ENCODE results near the gene NEUROD4.
"Not testable (repeated sequence)": the region's sequence is repeated elsewhere in the genome, so short reads cannot be mapped to it uniquely, and the experiment has no call there.

Gene NEUROD4, protein sequence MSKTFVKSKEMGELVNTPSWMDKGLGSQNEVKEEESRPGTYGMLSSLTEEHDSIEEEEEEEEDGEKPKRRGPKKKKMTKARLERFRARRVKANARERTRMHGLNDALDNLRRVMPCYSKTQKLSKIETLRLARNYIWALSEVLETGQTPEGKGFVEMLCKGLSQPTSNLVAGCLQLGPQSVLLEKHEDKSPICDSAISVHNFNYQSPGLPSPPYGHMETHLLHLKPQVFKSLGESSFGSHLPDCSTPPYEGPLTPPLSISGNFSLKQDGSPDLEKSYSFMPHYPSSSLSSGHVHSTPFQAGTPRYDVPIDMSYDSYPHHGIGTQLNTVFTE

GRCh38 chr12:55019784-55020183 lies at the start of gene NEUROD4:
Gene NEUROD4 (plus strand): TSS chr12:55019974. CDS start chr12:55026440, 6,466 bp downstream.
- peak; percentile 43 for DNase-seq

- DNase-seq = no peak
Measured at GRCh38 chr12:54970741-54971140, 49.0 kb upstream of the NEUROD4 start.

- DNase-seq = no peak
Measured at GRCh38 chr12:54973556-54973955, 46.2 kb upstream of the NEUROD4 start.

GRCh38 chr12:54974279-54974678 lies 45.5 kb upstream of the NEUROD4 start:
- DNase-seq = no peak

GRCh38 chr12:54975272-54975671 lies 44.5 kb upstream of the NEUROD4 start:
- no peak for DNase-seq

GRCh38 chr12:54975875-54976274 lies 43.9 kb upstream of the NEUROD4 start:
- DNase-seq = no peak

DNA sequence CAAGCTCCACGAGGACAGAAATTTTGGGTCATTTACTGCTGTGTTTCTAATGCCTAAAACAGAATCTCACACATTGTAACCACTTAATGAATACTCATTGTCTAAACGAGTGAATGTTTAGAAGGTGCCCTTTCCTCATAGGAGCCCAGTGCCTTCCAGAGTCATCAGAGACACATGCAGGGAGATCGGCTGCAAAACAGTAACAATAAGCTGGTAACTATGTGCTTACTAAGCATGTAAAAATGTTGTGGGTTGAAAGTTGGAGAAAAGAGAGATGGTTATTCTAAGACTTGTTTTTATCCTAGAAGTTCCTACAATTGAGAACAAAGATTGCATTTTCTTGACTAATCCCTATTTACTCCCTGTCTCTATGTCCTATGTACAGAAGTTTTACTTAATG lies 42.6 kb upstream of the NEUROD4 start:
- DNase-seq = no peak

DNA sequence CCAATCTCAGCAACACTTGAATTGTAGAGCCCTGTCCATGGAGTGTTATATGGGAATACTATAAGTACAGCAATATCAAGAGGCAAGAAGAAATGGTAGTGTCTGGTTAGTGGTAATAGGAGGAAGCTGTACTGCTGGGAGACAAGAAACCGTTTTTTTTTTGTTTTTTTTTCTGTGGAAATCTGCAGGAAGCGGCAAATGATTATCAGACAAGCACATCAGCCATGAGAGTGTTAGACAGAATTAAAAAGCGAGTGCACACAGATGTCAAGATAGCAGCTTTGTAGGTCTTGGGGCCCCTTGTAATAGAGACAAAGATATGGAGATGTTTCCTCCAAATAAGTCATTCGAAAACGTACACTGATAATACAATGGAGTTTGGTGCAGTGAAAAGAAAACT lies 41.9 kb upstream of the NEUROD4 start:
- no peak for DNase-seq

GRCh38 chr12:54980341-54980740 lies 39.4 kb upstream of the NEUROD4 start:
- no peak for DNase-seq

DNA sequence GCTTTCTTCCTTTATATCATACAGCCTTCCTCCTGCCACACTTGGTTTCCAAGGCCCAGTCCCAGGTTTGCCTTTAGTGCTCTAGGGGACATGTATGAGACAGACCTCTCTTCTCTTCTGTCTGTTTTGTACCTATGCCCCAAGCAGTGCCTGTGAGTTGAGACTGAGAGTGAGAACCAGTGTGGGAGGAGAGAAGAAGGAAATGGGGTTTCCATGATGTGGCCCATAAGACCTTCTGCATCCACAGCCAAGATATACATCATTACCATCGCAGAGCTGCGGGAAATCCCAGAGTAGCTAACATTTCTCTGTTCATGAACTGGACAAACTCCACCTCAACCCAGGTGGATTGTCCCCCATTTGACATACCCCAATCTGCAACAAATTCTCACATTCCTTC lies 38.0 kb upstream of the NEUROD4 start:
- no peak for DNase-seq

DNA sequence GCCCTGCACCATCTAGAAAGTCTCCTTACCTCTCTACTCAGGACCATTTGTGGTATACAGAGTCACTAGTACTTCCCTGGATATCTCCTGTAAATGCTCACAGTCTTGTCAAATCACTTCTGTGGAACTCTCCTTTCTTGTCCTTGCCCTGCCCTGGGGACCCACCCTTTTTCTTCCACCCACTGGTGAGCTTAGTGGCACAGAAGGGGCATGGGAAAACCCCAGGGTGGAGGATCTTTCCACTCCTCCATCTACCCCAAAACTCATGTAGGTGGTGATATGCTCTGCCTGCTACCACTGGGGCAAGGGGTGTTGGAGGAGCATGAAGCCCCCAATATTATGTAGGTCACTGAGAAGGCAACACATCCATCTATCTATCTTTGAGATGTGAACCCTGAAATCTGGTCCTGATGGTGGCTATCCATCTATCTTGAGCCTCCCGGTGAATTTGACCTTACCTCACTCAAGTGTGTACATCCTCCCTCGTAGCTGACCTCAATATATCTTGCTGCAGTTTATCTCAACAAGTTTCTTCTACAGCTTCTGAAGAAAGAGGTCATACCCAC lies 36.2 kb upstream of the NEUROD4 start:
- DNase-seq = no peak

- DNase-seq = no peak
Measured at GRCh38 chr12:54984658-54985376, 35.0 kb upstream of the NEUROD4 start, which contains the start of gene TESPA1. Gene TESPA1 (minus strand): TSS chr12:54984762. CDS start chr12:54974562, 10,200 bp downstream.

DNA sequence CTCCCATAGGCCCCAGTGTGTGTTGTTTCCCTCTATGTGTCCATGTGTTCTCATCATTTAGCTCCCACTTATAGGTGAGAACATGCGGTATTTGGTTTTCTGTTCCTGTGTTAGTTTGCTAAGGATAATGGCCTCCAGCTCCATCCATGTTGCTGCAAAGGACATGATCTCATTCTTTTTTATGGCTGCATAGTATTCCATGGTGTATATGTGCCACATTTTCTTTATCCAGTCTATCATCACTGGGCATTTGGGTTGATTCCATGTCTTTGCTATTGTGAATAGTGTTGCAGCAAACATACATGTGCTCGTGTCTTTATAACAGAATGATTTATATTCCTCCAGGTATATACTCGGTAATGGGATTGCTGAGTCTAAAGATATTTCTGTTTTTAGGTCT lies 33.0 kb upstream of the NEUROD4 start:
- DNase-seq = not testable (repeated sequence)

DNA sequence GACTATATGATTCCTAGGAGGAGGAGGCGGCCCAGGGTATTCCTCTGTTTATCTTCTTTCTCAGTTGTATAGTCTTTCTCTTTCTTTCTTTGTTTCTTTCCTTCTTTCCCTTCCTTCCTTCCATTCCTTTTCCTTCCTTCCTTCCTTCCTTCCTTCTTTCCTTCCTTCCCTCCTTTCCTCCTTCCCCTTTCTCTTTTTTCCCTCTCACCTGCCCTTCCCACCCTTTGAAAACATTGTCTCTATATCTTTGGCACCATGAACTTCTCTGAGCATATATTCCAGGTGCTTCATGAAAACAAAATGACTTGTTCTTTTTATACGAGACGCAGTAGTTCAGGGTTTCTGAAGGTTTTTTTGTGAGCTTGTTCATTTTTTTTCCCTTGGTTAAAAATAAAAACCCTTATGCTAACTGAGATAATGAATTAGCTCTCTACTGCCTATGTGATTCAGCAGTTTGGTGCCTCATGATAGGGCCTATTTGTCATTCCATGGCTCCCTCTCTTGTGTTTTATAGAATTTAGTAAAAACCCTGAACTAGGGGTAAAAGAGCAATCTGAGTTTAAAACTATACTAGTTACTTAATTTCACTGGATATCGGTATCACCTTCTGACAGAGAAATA lies 32.1 kb upstream of the NEUROD4 start:
- no peak for DNase-seq

DNA sequence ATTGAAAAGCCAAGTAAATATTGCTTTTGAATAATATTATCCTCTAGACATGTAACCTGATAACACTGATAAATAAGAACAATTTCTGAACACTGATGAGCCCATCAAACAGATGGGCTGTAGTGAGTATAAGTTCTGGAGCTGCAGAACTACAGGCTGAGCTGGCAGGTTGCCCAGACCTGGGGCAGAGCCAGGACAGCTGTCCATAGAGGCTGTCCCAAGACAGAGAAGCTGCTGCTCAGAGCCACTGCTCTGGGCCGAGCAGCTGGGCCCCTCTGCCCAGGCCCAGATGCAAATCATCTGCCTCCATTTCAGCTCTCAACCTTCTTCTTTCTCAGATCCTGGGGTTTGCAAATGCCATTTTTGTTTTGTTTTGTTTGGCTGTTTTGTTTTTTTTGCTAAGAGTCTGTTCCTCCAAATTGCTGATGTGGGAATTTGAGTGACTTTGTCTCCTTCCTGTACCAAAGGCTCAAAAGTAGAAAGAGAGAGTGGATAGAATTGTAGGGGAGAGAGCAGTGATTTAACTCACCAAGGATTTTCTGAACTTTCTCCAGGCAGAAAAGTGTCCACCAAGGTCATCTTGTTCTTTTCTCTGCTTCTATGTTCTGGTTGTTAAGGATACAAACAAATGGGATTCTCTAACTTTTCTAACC lies 31.2 kb upstream of the NEUROD4 start:
- peak; percentile 16 for DNase-seq

- no peak for DNase-seq
Measured at GRCh38 chr12:54989829-54990228, 29.9 kb upstream of the NEUROD4 start.

DNA sequence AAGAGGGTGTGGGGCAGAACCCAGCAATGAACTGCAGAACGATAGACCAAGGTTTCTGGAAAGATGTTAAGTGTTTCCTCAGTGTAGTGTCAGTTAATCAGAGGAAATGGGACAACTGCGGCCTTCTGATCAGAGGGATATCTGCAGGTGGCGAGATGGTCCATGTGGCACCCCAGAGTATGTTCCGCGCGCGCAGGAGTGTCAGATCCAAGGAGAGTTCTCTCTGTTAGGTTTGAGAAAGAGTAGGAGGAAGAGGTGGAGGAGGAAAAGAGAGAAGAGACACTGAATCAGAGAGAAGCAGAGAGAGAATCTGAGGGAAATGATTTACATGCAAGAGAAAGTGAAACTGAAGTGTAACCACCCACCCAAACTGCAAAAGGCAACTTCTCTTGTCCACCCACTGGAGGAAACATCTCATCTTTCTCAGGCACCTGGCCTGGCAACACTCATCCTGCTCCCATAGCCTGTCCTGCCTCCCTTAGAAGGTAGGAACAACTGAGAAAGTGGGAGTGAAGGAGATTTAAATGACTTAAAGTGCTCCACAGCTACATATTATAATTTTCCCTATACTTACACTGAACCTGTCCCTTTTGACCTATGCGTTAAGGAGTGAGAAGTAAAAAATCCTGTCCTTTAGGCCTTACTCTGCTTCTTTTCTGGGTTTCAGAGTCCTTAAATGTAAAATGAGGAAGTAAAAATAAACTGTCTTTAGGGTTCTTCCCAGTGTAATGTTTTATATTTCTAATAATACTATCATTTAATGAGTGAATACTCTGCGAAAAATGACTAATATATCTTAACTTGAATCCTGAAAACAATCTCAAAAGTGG lies 28.4 kb upstream of the NEUROD4 start:
- no peak for DNase-seq

DNA sequence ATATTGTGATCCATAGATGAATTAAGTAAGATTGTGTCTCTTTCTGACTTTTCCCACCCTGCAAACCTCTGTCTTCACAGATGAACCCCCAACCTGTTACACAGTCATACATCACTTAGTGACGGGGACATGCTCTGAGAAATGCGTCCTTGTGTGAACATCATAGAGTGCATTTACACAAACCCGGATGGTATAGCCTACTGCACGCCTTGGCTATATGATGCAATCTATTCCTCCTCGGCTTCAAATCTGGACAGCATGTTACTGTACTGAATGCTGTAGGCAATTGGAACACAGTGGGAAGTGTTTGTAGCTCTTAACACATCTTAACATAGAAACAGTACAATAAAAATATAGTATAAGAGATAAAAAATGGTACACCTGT lies 27.8 kb upstream of the NEUROD4 start:
- DNase-seq = no peak

GRCh38 chr12:54993181-54993835 lies 26.5 kb upstream of the NEUROD4 start:
- DNase-seq = peak; percentile 87

DNA sequence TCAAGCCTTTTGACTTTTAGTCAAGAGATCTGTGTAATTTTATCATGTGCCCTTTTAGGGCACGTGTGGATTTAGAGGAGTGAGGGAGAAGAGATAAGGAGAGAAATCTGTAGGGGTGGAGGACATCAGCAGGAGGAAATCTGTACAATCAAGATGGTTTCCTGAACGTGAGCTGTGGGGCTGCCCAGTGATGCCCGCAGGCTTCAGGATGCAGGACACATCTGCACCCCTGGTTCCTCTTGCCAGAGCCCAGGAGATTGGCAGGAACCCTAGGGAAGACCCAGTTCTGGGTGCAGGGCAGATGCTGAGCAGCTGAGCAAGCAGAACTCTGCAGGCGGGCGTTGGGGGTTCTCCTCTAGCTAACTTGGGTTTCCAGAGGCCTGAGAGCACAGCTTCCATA lies 23.6 kb upstream of the NEUROD4 start:
- no peak for DNase-seq

GRCh38 chr12:54997929-54998522 lies 21.7 kb upstream of the NEUROD4 start:
- no peak for DNase-seq
